NCI-H2081 (cell line): Measurements from ENCODE around the gene SLC25A1.

Experiments
- DNase-seq, 2 experiments: peaks; one replicate each; lab custom pipeline; 2025; lab: John Stamatoyannopoulos, UW

Gene SLC25A1

DNA sequence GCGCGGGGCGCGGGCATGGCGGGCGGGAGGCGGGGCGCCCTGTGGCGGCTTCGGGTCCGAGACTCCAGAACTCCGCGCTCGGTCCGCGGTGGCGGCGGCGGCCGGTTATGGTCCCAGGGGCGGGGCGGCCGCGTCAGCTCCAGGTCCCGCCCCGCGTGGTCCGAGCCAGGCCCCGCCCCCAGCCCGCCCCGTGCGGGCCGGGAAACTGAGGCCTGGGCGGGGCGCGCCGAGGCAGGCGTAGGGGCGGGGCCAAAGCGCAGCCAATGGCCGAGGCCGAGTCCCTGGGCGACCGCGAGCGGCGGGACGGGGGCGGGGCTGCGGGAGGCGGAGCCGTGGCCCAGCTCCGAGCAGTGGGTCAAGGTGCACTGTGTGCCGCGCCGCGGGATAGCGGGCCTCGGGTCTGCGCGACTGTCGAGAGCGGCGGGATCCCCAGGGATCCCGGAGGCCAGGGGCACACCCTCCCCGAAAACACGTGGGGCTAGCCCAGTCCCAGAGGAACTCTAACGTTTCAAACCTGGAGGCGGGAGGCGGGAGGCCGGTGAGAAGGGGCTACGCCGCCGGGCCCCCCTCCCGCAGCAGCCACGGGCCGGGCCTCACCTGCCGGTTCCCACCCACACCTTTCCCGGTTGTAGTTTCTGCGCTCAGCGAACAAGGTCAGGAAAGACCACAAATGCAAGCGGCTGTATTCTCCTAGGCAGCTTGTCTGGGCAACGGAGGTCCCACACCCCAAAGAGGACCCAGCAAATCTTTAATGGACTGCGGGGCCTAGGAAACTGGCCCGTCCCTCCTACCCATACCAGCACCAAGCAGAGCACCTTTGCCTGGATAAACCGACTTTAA, at the start of gene SLC25A1:
Gene SLC25A1 (minus strand): TSS at position 80 of the 840 bp plus-strand sequence. CDS start 63 bp downstream, at position 17.
- DNase-seq = peak; percentile 72 to 74

- no peak for DNase-seq
Measured at GRCh38 chr22:19228179-19228578, 49.6 kb upstream of the SLC25A1 start.

DNA sequence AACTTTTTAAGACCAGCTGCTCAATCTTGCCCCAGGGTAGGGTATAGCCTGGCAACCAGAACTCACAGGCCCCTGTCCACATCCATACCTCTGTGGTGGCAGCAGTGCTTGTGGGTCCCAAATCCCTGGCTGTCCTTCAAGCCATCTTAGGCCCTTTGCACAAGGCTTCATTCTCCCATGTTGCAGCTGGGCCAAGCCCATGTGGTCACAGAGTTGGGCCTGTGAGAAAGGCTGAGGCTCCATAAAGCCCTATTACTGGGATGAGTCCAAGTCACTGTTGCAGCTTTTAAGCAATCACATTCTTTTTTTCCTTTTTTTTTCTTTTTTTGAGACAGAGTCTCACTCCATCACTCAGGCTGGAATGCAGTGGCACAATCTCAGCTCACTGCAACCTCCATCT, 47.9 kb upstream of the SLC25A1 start:
- DNase-seq = no peak

DNA sequence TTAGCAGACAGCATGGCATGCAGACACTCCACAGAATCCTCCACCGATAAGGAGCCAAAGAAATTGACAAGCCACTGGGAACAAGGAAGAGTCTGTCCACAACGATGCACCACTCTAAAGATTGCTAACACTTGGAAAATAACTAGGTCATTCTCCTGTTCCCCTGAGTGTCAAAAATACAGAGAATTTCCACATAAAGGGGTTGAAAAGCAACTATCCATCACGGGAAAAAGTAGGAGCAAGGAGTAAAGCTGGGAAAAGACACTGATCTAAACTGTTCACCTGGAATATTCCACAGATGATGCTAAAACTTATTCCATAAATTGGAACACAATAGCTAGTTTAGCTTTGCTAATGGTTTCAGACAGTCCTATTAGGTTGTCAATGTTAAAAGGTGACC, 47.0 kb upstream of the SLC25A1 start:
- DNase-seq = no peak

GRCh38 chr22:19224985-19225384, 46.4 kb upstream of the SLC25A1 start:
- no peak for DNase-seq

GRCh38 chr22:19224557-19224956, 46.0 kb upstream of the SLC25A1 start:
- no peak for DNase-seq

GRCh38 chr22:19223617-19224016, 45.1 kb upstream of the SLC25A1 start:
- no peak for DNase-seq

DNA sequence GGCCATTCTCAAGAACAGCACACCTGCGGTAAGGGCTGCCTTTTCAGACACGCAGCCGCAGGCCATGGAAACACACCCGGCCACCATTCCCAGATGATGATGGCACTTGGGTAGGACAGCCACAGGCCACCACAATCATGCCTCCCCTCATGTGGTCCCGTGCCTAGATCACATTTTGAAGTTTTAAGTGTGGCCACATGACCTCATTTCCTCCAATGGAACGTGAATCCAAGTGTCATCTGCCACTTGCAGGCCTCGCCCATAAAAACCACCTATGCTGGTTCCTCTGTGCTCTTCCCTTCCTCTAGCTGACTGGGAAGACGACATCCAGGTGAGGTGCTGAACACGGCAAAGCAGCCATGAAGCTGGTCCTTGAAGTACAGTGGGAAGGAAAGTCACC, 44.6 kb upstream of the SLC25A1 start:
- DNase-seq = no peak

DNA sequence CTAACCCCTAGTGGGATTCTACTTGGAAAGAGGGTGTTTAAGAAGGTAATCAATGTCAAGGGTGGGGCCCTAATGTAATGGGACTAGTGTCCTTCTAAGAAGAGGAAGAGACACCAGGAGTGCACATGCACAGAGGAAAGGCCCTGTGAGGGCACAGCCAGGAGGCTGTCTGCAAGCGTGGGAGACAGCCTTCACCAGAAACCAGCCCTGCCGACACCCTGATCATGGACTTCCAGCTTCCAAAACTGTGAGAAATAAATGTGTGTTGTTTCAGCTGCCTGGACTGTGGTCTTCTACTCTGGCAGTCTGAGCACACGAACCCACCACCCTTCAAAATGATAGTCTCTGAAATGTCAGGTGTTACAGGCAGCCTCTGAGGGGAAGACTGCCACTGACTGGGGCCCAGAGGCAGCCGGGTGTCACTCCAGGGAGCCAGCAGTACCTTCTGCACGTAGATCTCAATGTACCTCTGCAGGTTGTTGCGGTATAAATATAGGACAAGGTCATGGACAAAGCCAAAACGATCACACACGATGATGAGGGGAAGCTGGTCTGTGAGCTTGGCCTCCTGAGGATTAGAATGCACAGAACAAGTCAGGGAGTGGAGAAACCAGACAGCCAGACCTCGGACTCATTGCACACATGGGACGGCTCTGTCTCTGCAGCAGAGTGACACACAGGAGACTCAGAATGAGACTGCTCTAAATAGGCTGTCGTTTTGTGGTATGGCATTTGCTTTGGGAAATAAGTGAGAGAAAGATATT, 43.9 kb upstream of the SLC25A1 start:
- DNase-seq = no peak

DNA sequence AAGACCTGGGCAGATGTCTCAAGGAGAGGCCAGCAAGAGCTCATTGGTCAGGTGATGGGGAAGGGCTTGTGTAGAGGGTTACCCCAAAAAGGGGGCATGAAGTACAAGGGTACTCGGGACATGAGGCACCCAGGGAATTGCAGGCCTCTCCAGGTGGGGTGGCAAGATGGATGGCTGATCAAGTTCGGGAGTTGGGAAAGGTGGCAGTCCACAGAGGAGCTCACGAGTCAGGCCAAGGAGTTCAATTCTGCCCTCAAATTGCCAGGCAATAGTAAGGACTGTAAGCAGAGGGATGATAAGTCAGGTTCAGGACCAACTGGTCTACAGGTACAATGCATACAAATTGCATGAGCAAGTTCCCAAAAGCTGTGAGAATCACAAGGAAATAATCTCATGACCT, 42.3 kb upstream of the SLC25A1 start:
- DNase-seq = no peak

- no peak for DNase-seq
Measured at GRCh38 chr22:19218541-19219233, 40.2 kb upstream of the SLC25A1 start.

DNA sequence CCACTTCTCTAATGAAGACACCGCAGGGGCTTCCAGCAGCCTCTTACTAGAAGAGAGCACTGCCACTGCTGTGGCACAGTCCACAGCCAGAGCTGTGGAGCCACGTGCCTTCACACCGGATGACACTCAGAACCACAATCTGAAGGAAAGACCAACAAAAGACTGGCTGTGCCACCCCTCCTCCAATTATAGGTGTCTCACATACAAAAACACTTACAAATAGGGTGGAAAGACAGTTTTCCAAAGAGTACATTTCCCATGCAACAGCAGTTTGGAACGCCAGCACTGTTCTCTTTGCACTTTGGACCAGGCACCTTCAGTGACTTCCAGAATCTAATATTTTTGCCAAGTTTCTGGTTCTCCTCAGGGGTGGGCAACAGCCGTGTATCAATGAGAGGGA, 38.0 kb upstream of the SLC25A1 start:
- no peak for DNase-seq

- DNase-seq = no peak
Measured at GRCh38 chr22:19215360-19215759, 36.8 kb upstream of the SLC25A1 start.

- DNase-seq = peak in 1 of 2 experiments; percentile 30
Measured at GRCh38 chr22:19214078-19214473, 35.5 kb upstream of the SLC25A1 start.

GRCh38 chr22:19213442-19214077, 35.0 kb upstream of the SLC25A1 start:
- no peak for DNase-seq

DNA sequence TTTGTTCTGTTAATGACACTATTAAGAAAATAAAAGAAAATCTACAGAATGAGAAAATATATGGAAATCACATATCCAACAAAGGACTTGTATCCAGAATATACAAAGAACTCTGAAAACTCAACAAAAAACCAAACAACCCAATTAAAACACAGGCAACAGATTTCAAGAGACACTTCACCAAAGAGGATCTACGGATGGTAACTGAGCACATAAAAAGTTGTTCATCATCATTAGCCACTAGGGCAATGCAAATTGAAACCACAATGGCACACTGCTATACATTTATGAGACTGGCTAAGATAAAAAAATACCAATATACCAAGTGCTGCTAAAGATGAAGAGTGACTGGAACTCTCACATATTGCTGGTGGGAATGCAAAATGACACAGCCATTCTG, 34.5 kb upstream of the SLC25A1 start:
- no peak for DNase-seq

GRCh38 chr22:19212302-19212870, 33.9 kb upstream of the SLC25A1 start:
- no peak for DNase-seq

GRCh38 chr22:19210188-19210587, 31.7 kb upstream of the SLC25A1 start:
- no peak for DNase-seq

DNA sequence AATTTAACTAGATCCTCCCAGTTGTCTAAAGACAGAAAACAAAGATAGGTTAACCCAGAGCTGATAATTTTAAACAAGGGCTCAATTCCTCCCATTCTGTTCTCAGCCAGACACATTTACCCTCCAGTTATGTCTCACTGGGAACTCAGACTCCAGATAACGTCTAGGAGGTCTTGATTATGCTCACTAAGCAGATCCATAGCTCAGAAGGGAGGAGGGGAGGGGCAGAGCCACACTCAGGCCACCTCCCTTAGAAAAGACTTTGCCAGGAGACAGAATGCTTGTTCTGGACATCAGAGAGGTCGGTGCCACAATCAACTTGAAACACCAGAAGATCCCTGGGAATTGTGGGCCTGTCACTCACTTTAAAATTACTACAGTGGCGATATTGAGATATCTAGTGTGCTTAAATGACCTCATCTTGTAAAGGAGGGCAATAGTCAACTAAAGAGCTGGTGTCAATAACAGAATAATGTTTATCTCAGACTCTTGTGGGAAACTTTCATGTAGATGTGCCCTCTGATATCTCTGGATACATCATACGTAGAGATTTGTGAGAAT, 29.8 kb upstream of the SLC25A1 start:
- no peak for DNase-seq

DNA sequence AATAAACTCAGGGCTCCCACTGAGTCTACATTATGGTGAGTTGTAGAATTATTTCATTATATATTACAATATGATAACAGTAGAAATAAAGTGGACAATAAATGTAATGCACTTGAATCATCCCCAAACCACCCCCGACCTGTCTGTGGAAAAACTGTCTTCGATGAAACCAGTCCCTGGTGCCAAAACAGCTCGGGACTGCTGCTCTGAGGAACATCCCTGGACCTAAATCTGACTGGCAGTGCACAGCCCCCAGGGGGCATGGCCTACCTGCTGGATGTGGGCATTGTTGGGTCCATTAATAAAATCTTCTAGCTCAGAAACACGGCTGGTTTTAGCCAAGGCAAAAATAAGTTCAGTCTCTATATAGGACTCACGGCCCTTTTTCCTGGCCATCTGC, 29.3 kb upstream of the SLC25A1 start:
- no peak for DNase-seq

DNA sequence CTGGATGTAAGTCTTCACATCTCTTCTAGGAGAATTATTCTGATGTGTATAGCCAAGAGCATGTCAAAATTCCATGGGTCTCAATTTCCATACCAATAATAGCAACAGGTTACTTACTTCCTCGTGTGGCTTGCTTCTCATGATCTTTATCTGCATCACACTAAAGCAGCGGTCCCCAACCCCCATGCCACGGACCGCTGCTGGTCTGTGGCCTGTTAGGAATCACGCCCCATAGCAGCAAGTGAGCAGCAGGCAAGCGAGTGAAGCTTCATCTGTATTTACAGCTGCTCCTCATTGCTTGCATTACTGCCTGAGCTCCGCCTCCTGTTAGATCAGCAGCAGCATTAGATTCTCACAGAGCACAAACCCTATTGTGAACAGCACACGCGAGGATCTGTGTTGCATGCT, 28.9 kb upstream of the SLC25A1 start:
- no peak for DNase-seq

DNA sequence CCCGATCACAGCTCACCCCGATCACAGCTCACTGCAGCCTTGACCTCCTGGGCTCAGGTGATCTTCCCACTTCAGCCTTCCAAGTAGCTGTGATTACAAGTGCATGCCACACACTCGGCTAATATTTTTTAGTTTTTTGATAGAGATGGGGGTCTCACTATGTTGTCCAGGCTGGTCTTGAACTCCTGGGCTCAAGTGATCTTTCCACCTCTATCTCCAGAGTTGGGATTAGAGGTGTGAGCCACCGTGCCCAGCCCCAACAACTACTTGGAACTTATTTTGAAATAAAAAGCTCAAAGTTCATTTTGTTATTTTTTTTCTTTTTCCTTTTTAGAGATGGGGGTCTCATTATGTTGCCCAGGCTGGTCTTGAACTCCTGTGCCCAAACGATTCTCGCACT, 27.8 kb upstream of the SLC25A1 start:
- DNase-seq = no peak
